ENCODE data around the gene STX8. TPM values are rescaled to one million over a fixed set of nuclear protein-coding genes. Genes with fewer than 3 reads are reported as not detected.

STX8 gene
- polyA plus RNA-seq, 1 experiment, result 44.7 TPM

- H3K4me3 ChIP-seq (ENCODE audit: low read depth, low read length), result no peak overlapping the region
- CTCF ChIA-PET, result interaction anchor here (1.0 to 1.1 kb wide), 2 partner anchors 13 to 16 kb away, joined by 3 to 4 read pairs; no protein-coding TSS in a partner anchor
- H3K36me3 ChIP-seq (ENCODE audit: control insufficient read depth, insufficient read depth, low read length), result no peaks in the 10 kb centered on the region
- no peak for DNase-seq (ENCODE audit: low read depth)
- no peak for TF ChIP-seq CTCF (IDR thresholded peaks at IDR 0.05; ENCODE audit: insufficient read depth, low read depth, low read length)
- POLR2A ChIA-PET, result no interaction called here
- H3K27me3 ChIP-seq (ENCODE audit: control insufficient read depth, insufficient read depth, low read length), result no peaks in the 10 kb centered on the region
These were observed 66.3 kb downstream of the STX8 start for GRCh38 chr17:9509236-9509816.

- DNase-seq (ENCODE audit: low read depth), result no peak
- CTCF ChIA-PET, result interaction anchor here (1.0 kb wide), 1 partner anchor 17 kb away, joined by 3 read pairs; no protein-coding TSS in a partner anchor
- no peak overlapping the region for H3K4me3 ChIP-seq (ENCODE audit: low read depth, low read length)
- H3K27me3 ChIP-seq (ENCODE audit: control insufficient read depth, insufficient read depth, low read length), result no peaks in the 10 kb centered on the region
- H3K36me3 ChIP-seq (ENCODE audit: control insufficient read depth, insufficient read depth, low read length), result no peaks in the 10 kb centered on the region; the same call in 1 of the 2 replicates
- POLR2A ChIA-PET, result no interaction called here
- no peak for TF ChIP-seq CTCF (IDR thresholded peaks at IDR 0.05; ENCODE audit: insufficient read depth, low read depth, low read length)
These were observed 76.6 kb downstream of the STX8 start for GRCh38 chr17:9499041-9499440.

GRCh38 chr17:9498490-9498889, 77.1 kb downstream of the STX8 start:
- Histone ChIP-seq H3K4me3 (ENCODE audit: low read depth, low read length) (no peak overlapping the region), H3K36me3 (ENCODE audit: control insufficient read depth, insufficient read depth, low read length) (no peaks in the 10 kb centered on the region; the same call in 1 of the 2 replicates), H3K27me3 (ENCODE audit: control insufficient read depth, insufficient read depth, low read length) (no peaks in the 10 kb centered on the region)
- ChIA-PET POLR2A (no interaction called here), CTCF (interaction anchor here (1.0 kb wide), 2 partner anchors 18 to 19 kb away, joined by 3 to 4 read pairs; no protein-coding TSS in a partner anchor)
- DNase-seq (ENCODE audit: low read depth), result no peak
- TF ChIP-seq CTCF (IDR thresholded peaks at IDR 0.05; ENCODE audit: insufficient read depth, low read depth, low read length), result no peak

GRCh38 chr17:9488556-9488955, 87.1 kb downstream of the STX8 start:
- ChIA-PET POLR2A (no interaction called here), CTCF (no interaction called here)
- no peaks in the 10 kb centered on the region for H3K27me3 ChIP-seq (ENCODE audit: control insufficient read depth, insufficient read depth, low read length)
- peaks cover 1% of the 10 kb centered on the region; the same call in 1 of the 2 replicates for H3K36me3 ChIP-seq (ENCODE audit: control insufficient read depth, insufficient read depth, low read length)
- TF ChIP-seq CTCF (IDR thresholded peaks at IDR 0.05; ENCODE audit: insufficient read depth, low read depth, low read length), result no peak
- no peak overlapping the region for H3K4me3 ChIP-seq (ENCODE audit: low read depth, low read length)
- no peak for DNase-seq (ENCODE audit: low read depth)

- DNase-seq (ENCODE audit: low read depth), result no peak
- Histone ChIP-seq H3K4me3 (ENCODE audit: low read depth, low read length) (no peak overlapping the region), H3K36me3 (ENCODE audit: control insufficient read depth, insufficient read depth, low read length) (peaks cover 1% of the 10 kb centered on the region; the same call in 1 of the 2 replicates), H3K27me3 (ENCODE audit: control insufficient read depth, insufficient read depth, low read length) (no peaks in the 10 kb centered on the region)
- TF ChIP-seq CTCF (IDR thresholded peaks at IDR 0.05; ENCODE audit: insufficient read depth, low read depth, low read length), result no peak
- ChIA-PET CTCF (no interaction called here), POLR2A (interaction anchor here (0.9 kb wide), 1 partner anchor 178 kb away, joined by 3 read pairs; no protein-coding TSS in a partner anchor)
These were observed 88.2 kb downstream of the STX8 start for GRCh38 chr17:9487406-9487805.
